ENCODE measurements around the gene TMEM19. TPM values are rescaled to one million over a fixed set of nuclear protein-coding genes. Genes with fewer than 3 reads are reported as not detected.
"Not testable (repeated sequence)": the region's sequence is repeated elsewhere in the genome, so short reads cannot be mapped to it uniquely, and the experiment has no call there.

TMEM19 gene
- total RNA-seq, 1 donor from 2014 or later = 39.3 TPM

DNA sequence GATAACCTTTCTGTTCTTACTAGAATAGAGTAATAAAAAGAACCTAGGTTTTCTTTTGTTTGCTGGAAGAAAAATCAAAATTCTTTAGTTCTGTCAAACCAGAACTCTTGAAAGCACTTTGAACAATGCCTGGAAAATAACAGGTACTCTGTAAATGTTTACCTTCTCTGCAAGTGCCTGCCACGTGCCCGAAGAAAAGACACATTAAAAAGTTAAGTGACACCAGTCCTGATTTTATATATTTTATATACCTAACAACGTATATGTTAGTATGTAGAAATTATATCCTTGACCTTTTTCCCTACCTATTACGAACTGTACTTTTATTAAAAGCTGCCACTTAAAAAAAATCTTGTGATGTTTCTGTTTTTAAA is 20.8 kb upstream of the TMEM19 start:
- no peak for DNase-seq (ENCODE audit: low spot score)

DNA sequence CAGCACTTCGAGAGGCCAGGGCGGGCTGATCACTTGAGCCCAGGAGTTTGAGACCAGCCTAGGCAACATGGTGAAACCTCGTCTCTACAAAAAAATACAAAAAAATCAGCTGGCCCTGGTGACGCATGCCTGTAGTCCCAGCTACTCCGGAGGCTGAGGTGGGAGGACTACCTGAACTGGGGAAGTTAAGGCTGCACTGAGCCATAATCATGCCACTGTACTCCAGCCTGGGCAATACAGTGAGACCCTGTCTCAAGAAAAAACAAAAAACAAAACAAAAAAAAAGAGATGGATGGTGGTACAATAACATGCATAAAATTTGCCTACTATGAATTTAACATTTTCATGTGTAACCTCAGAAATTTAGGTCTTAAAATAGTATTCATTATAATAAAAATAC is 19.6 kb upstream of the TMEM19 start:
- no peak for DNase-seq (ENCODE audit: low spot score)

DNA sequence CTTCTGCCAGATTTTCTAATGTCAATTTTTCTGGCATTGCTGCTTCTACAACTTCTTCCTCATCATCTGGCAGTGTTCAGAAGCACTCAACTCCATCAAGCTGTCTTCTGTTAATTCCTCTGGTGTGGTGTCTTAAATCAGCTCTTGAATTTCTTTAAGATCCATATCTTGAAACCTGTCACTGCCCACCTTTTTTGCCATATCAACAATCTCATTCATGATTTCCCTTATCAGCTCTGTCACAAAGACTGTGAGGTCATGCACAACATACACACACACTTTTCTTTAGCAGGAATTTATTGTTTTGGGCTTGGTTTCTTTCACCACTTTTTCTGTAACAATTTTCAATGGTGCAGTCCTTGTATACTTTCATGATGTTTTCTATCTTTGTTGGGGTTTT is 14.6 kb upstream of the TMEM19 start:
- no peak for DNase-seq (ENCODE audit: low spot score)

DNA sequence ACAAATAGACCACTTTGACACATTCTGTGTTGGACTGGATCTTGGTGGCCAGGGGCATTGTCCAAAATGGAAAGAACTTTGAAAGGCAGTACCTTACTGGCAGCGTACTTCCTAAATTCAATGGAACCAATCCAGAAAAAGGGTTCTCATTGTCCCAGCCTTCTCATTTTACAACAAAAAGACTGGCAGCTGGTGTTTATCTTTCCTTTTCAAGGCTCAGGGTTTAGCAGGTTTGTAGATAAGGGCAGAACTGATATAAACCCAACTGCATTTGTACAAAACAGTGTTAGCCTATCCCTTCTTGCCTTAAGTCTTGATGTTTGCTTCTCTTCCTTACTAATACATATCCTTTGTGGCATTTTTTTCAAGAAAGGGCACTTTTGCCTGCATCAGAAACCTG is 14.1 kb upstream of the TMEM19 start:
- DNase-seq (ENCODE audit: low spot score) = no peak

DNA sequence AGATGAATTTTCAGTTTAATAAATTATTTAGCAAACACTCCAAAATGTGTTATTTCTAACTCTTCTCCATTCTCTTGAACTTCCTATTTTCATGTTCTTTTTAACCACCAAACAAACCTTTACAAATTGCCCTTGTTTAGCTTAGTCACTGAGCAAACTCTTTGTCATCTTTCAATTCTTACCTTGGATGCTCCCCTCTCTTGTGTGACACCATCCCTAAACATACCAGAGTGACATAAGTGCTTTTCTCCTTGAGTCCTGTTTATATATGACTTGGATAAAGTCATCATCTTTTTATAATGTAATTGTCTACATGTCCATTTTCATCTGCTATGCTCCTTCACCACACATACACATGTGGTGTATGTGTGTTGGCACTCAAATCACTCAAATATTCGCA is 3.4 kb upstream of the TMEM19 start:
- no peak for DNase-seq (ENCODE audit: low spot score)

DNA sequence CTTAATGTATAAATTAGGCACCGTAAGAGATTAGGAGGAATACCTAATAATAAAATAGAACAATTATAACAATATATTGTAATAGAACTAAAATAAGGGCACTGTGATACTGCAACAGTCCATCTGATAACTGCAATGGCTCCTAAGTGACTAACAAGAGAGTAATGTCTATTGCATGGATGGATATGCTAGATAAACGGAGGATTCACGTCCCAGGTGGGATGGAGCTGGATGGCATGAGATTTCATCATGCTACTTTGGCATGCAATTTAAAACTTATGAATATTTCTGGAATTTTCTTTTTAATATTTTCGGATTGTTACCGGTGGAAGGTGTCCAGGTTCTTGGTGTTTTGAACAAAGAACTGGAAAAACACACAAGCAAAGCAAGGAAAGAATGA is 2.2 kb upstream of the TMEM19 start:
- DNase-seq (ENCODE audit: low spot score) = no peak

DNA sequence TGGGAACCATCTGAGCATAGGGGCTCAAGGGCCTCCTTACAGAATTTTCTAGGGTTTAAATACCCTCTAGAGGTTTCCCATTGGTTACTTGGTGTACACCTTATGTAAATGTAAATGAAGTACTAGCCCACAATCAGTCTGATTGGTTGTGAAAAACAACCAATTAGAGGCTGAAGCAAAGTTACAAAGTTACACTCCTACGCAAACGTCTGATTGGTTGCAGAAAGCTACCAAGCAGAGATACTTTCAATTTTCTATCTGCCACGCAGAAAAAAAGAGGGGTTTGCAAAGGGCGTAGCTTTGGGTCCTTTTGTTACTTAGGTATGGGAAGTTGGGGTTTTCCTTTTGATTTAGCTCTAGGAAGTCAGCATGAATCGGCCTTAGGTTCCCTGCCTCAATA is 1.8 kb upstream of the TMEM19 start:
- no peak for DNase-seq (ENCODE audit: low spot score)

DNA sequence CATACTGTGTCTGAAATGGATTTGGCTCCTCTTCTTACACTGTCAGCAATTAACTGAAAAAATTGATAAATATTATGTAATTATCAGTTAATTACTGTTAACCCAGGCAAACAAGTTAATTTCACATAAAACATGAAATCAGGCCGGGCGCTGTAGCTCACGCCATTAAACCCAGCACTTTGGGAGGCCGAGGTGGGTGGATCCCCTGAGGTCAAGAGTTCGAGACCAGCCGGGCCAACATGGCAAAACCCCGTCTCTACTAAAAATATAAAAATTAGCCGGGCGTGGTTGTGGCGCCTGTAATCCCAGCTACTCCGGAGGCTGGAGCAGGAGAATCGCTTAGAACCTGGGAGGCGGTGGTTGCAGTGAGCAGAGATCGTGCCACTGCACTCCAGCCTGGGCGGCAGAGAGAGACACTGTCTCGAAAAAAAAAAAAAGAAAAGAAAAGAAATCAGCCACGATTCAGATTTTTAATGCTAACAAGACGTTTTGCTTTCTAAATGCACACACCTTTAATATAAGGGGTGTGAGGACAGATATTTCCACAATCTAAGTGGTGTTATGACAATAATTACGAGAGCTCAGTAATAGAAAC is 473 bp upstream of the TMEM19 start:
- no peak for DNase-seq (ENCODE audit: low spot score)

DNA sequence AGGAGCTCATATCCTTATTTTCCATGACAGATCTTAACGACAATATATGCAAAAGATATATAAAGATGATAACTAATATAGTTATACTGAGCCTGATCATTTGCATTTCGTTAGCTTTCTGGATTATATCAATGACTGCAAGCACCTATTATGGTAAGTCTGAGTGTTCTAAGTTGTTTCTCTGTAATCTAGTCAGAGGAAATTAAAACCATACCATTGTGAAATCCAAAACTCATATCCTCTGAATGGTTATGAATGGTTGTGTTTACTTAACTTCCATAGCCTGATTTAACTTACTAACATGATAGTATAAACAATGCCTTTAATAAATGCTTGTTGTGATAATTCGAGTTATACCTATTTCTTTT is 760 bp downstream of the TMEM19 start:
- DNase-seq (ENCODE audit: low spot score) = no peak

DNA sequence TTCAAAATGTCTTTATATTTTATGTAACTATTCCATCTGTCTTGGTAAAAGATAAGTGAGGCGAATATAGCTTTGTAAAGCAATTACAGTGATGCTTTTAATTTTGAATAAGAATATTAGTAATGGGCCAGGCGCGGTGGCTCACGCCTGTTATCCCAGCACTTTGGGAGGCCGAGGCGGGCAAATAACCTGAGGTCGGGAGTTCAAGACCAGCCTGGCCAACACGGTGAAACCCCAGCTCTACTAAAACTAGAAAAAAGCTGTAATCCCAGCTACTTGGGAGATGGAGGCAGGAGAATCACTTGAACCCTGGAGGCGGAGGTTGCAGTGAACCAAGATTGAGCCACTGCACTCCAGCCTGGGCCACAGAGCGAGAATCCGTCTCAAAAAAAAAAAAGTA is 1.3 kb downstream of the TMEM19 start:
- DNase-seq (ENCODE audit: low spot score) = not testable (repeated sequence)

DNA sequence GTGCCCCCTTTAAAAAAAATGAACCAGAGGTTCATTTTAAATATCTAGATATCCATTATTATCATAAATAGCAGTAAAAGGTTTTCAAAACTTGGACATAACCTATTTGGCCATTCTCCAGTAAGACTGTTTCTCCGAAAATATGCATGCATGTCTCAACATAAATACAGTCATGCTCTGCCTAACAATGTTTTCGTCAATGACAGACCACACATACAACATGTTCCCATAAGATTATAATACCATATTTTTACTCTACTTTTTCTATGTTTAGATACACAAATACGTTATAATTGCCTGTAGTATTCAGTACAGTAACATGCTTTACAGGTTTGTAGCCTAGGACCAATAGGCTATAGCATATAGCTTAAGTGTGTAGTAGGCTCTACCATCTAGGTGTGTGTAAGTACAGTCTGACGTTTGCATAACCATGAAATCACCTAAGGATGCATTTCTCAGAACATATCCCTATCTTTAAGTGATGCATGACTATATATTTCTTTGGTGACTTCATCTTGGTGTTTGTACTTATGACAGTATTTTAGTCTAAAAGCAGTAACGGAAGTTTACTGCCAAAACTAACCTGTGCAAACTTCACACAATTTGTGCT is 3.2 kb downstream of the TMEM19 start:
- DNase-seq (ENCODE audit: low spot score) = no peak

DNA sequence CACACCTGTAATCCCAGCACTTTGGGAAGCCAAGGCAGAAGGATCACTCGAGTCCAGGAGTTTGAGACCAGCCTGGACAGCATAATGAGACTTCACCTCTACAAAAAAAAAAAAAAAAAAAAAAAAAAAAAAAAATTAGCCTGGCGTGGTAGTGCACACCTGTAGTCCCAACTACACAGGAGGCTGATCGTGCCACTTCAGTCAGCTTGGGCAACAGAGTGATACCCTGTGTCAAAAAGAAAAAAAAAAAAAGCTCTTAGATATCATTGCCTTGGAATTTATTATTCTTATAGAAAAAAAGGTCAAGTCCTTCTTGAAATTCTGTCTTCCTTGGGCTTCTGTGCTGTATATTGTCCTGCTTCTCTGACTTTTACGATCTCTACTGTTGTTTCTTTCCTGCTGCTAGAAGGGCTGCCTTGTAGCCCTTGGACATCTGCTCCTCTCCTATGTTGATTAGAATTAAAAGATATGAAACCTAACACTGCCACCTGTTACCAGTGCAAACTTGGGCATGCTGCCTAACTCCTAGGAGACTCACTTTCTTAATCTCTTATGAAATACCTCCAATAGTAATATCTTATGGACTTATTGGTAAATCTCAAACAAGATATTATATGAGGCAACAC is 5.7 kb downstream of the TMEM19 start:
- no peak for DNase-seq (ENCODE audit: low spot score)

DNA sequence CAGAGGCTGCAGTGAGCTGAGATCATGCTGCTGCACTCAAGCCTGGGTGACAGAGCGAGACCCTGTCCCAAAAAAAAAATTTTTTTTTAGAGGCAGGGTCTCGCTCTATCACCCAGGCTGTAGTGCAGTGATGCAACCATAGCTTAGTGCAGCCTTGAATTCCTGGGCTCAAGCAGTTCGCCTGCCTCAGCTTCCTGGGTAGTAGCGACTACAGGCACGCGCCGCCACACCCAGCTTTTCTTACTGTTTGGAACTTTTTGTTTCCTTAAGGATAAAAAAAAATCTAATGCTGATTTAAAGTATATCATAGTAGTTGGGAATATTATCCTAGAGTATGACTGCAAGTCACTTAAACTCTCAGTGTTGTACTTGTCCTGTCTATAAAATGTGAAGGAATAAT is 7.2 kb downstream of the TMEM19 start:
- DNase-seq (ENCODE audit: low spot score) = no peak

DNA sequence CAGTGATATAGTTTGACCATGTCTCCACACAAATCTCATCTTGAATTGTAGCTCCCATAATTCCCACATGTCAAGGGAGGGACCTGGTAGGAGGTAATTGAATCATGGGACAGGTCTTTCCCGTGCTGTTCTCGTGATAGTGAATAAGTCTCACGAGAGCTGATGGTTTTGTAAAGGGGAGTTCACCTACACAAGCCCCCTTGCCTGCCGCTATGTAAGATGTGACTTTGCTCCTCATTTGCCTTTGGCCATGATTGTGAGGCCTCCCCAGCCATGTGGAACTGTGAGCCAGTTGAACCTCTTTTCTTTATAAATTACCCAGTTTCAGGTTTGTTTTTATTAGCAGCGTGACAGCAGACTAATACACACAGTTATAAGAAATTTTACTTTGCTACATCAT is 7.8 kb downstream of the TMEM19 start:
- not testable (repeated sequence) for DNase-seq (ENCODE audit: low spot score)

DNA sequence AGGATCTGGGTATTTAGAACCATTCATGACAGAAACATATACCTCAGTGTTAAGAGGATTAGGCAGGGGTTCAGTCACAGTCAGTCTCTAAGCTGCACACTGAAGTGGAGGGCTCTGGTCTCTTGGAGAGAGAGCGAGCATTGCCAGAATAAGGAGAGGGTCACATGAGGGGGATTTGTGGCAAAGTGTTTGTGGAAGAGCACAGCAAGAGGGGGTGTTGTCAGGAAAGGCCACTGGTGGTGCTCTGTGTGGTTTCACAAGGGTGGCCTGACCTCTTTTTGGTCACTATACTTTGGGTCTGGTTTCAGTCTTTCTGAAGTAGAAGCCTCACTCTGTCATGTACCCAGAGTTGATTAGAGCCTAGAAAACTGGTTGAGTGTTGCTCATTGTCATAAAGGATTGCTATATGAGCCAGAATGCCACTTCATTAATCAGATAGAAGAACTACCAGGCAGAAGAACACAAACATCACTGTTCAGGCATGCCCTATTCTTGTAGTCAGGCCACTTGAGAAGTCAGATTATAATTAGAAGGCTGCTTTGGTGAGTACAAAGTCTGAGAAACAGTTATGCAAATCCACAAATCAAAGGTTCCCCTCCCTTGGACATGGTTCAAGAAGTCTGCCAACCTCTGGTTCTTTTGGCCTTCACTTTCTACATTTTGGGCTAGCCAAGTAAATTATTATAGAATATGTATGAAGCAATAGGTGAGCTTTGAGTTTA is 8.4 kb downstream of the TMEM19 start:
- DNase-seq (ENCODE audit: low spot score) = no peak

DNA sequence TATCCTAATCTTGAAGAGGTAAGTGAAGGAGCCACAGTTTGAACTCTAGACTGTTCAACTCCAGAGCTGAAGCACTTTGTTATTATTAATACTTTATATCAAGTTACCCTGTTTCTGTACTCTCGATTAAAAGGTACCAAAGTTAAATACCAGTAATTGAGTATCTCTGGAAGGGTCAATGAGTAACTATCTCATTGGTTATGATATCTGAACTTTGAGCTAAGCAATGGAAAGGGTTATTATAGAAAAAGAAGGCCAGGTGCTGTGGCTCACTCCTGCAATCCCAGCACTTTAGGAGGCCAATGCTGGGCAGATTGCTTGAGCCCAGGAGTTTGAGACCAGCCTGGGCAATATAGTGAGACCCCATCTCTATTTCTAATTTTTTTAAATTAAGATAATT is 9.9 kb downstream of the TMEM19 start:
- DNase-seq (ENCODE audit: low spot score) = no peak

DNA sequence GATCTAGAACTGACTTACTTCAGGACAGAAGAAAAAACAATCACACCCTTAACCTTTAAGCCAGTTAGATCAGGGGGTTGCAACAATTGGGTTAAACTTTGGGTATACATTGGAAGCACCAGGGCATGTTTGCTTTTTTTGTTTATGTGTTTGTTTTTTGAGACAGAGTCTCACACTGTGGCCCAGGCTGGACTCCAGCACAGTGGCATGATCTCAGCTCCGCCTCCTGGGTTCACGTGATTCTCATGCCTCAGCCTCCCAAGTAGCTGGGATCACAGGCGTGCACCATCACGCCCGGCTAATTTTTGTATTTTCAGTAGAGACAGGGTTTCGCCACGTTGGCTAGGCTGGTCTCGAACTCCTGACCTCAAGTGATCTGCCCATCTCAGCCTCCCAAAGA is 16.3 kb downstream of the TMEM19 start:
- DNase-seq (ENCODE audit: low spot score) = not testable (repeated sequence)

DNA sequence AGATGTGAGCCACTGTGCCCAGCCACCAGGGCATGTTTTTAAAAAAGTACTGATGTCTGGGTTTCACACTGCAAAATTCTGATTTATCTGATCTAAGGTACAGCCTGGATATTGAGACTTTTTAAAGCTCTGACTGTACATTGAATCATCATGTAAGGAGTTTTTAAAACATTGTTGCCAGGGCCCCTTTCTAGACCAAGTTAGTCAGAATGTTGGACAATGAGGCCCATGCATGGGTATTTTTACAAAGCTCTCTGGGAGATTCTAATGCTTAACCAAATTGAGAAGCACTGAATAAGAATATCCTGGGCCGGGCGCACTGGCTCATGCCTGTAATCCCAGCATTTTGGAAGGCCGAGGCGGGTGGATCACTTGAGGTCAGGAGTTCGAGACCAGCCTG is 16.7 kb downstream of the TMEM19 start:
- no peak for DNase-seq (ENCODE audit: low spot score)

DNA sequence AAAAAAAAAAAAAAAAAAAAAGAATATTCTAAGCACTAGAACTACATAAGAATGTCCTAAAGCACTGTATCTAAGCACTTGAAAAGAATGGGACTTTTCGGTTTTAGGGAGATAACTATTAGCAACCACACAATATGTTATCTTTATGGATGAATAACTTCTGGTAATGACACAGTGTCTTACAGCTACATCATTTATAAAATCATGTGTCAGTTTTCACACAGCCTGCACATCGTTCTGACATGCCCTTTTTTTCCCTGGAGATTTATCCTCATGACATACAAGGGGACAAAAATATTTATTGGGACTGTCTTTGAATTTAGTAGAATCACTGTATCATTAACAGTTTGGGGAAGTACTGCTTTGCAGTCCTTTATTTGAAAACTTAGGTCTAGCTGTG is 17.3 kb downstream of the TMEM19 start:
- no peak for DNase-seq (ENCODE audit: low spot score)

DNA sequence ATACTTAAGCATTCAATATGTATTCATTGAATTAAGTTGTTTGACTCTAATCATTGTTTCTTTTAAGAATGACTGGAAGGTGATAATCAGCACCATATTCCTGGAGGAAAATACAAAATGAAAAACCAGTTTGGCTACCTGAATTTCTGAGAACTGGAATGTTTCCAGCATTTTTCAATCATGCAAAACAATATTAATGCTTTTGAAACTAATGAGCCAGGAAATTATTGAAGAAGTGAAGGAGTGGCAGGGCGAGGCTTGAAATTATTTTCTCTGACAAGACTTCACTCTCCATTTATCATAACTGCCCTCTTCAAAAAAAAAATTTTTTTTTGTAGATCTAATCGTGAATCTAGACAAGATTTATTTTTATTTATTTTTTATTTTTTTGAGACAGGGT is 19.0 kb downstream of the TMEM19 start:
- DNase-seq (ENCODE audit: low spot score) = no peak

DNA sequence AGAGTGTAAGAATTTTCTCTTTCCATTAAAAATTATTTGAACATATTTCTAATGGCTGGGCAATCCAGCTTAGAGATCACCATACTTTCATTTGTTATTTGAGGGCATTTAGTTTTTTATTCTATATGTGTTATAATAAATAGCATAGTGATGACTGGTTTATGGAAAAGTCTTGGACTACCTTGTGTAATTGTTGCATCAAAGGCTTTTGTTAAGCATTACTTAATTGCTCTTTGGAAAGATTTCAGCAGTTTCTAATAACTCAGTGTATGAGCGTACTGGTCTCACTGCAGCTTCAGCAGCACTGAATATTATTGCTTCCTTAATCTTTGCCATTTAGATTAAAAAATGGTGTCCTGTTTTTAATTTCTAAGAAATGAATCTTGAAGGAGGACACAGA is 22.8 kb downstream of the TMEM19 start:
- DNase-seq (ENCODE audit: low spot score) = no peak

DNA sequence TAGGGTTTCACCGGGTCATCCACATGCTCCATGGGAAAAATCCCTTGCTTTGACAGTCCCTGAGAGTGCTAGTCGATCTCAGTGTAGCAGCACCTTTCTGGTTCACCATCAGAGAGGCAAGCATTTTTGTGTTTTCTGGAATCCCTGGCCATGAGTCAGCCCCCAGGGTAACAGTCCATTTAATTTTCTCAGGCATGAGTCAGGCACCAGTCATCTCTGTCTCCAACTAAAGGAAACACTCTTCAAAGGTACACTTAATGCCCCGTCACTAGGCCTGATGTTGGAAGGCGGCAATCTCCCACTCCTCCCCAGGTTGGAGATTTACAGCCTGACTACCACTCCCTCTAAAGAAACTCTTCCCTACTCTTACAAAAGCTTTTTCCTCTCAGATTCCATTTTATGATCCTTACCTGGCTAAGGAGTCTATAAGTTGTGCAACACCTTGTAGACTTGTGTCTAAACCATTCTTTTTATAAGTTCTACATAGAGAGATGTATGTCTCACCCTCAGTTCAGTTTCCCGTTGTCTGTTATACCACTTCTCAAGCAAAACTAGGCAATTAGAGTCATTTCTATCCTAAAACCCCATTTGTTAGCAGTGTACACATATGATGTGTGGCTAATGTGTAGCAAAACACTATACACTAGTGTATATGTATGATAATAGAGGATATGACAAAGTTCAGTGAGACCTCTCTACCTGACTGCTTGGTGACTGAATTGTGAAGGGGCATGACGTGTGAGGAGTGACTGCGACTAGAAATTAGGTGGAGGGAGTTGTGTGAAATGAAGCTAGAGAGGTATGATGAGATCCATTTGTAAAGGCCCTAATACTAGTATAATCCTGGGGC is 24.6 kb downstream of the TMEM19 start:
- peak; percentile 45 for DNase-seq (ENCODE audit: low spot score)

Measured in ureter (tissue), 1 donor.